Keratinocyte (primary cell): Measurements from ENCODE around the gene ETFB. TPM values are rescaled to one million over a fixed set of nuclear protein-coding genes. Genes with fewer than 3 reads are reported as not detected.

ENCODE experiments used
- DNase-seq: peaks from one replicate; pipeline ENCODE4 v3.0.0-alpha.2; 2011; ENCODE audit warnings: low read depth, missing footprints, low spot score
- FAIRE-seq: peaks from 2 replicates; lab custom pipeline; 2011; peaks lifted over from hg19 to GRCh38; lab: Jason Lieb, UNC
- H2AFZ ChIP-seq: 2 replicates; pipeline ENCODE4 v1.6.0; 2012; ENCODE audit warnings: low read length, control low read depth, inconsistent platforms; ENCODE audit not compliant: control insufficient read depth
- H3K27ac ChIP-seq: 2 replicates; pipeline ENCODE4 v1.5.1; 2011; ENCODE audit warnings: low read length; ENCODE audit not compliant: control insufficient read depth, insufficient read depth
- H3K27me3 ChIP-seq: 3 replicates; pipeline ENCODE4 v1.6.0; 2011; ENCODE audit warnings: low read length; ENCODE audit not compliant: control insufficient read depth, insufficient read depth; ENCODE audit errors: extremely low read depth
- H3K36me3 ChIP-seq, 2 experiments: 2 replicates in 1 of 2; 3 replicates in 1 of 2; pipeline ENCODE4 v1.5.1; 2011; ENCODE audit warnings: low read length in 2 of 2, mild to moderate bottlenecking in 1 of 2; ENCODE audit not compliant: control insufficient read depth in 2 of 2, insufficient read depth in 2 of 2; ENCODE audit errors: extremely low read depth in 1 of 2
- H3K4me1 ChIP-seq: 3 replicates; pipeline ENCODE4 v1.5.1; 2011; ENCODE audit warnings: low read length; ENCODE audit not compliant: control insufficient read depth, insufficient read depth; ENCODE audit errors: extremely low read depth
- H3K4me2 ChIP-seq: 3 replicates; pipeline ENCODE4 v1.6.0; 2011; ENCODE audit warnings: low read depth, low read length; ENCODE audit not compliant: control insufficient read depth, insufficient read depth; ENCODE audit errors: extremely low read depth
- H3K4me3 ChIP-seq, 3 experiments: fragments of 200-600 bp in 1 of 3; sonication (generic) in 1 of 3; 2 replicates in 2 of 3; 3 replicates in 1 of 3; pipeline ENCODE4 v1.5.1; 2011 to 2016; ENCODE audit warnings: low read length in 3 of 3, mild to moderate bottlenecking in 3 of 3, control low read depth in 2 of 3, inconsistent platforms in 1 of 3, low read depth in 1 of 3, mixed read lengths in 1 of 3, mixed run types in 1 of 3, moderate library complexity in 1 of 3; ENCODE audit not compliant: control insufficient read depth in 2 of 3, insufficient read depth in 2 of 3; ENCODE audit errors: extremely low read depth in 1 of 3
- H3K79me2 ChIP-seq: 2 replicates; pipeline ENCODE4 v1.6.0; 2012; ENCODE audit warnings: low read length; ENCODE audit not compliant: control insufficient read depth, insufficient read depth
- H3K9ac ChIP-seq: 3 replicates; pipeline ENCODE4 v1.6.0; 2011; ENCODE audit warnings: low read length; ENCODE audit not compliant: control insufficient read depth, insufficient read depth; ENCODE audit errors: extremely low read depth
- H3K9me1 ChIP-seq: 3 replicates; pipeline ENCODE4 v1.6.0; 2011; ENCODE audit warnings: low read length; ENCODE audit not compliant: control insufficient read depth, insufficient read depth; ENCODE audit errors: extremely low read depth
- H3K9me3 ChIP-seq: 2 replicates; pipeline ENCODE4 v1.5.1; 2012; ENCODE audit warnings: low read depth, low read length; ENCODE audit not compliant: control insufficient read depth
- H4K20me1 ChIP-seq: 3 replicates; pipeline ENCODE4 v1.6.0; 2011; ENCODE audit warnings: low read length; ENCODE audit not compliant: control insufficient read depth, insufficient read depth; ENCODE audit errors: extremely low read depth
- CTCF ChIP-seq, 3 experiments: IDR thresholded peaks in 1 of 3; conservative IDR thresholded peaks in 1 of 3; optimal IDR thresholded peaks in 1 of 3; 2 replicates in 2 of 3; 3 replicates in 1 of 3; pipeline versions ENCODE3 to v1.5.1; 2011; ENCODE audit warnings: low read length in 3 of 3, mild to moderate bottlenecking in 3 of 3, moderate library complexity in 2 of 3, control low read depth in 1 of 3, inconsistent platforms in 1 of 3; ENCODE audit not compliant: insufficient read depth in 2 of 3; ENCODE audit errors: extremely low read depth in 1 of 3
- EZH2 ChIP-seq: IDR thresholded peaks from one replicate; pipeline ENCODE4 v1.6.1; 2012; ENCODE audit warnings: inconsistent platforms, mild to moderate bottlenecking, low read length, moderate library complexity
- dilution Hi-C: fragments of 300-500 bp; cut with MboI; formaldehyde crosslinking; loops from one replicate; pipeline ENCODE4 v1.7.0; 2020; ENCODE audit warnings: low sequenced_read_pairs; ENCODE audit not compliant: extremely low pct_ligation_motif_present
- polyA minus RNA-seq, 3 experiments: library from RNA; depleted of rRNA, polyadenylated mRNA; stranded (reverse); fragments of >200 nt; gene quantifications; 1 replicate in 1 of 3; 2 replicates in 1 of 3; 3 replicates in 1 of 3; pipeline ENCODE4 v1.2.3, GENCODE V29; 2011
- polyA plus RNA-seq, 5 experiments: library from polyadenylated mRNA; depleted of rRNA in 3 of 5; stranded (reverse) in 3 of 5; stranded (forward) in 1 of 5; unstranded in 1 of 5; fragments of >200 nt; gene quantifications; 1 replicate in 1 of 5; 2 replicates in 3 of 5; 3 replicates in 1 of 5; pipeline versions ENCODE4 v1.2.1 to v1.2.3, GENCODE V29; 2011 to 2012; ENCODE audit warnings: missing spikeins in 2 of 5, low read depth in 1 of 5, low replicate concordance in 1 of 5

The ETFB gene
- polyA plus RNA-seq (95.2 to 115 TPM (median 102 TPM) in 3 replicates), polyA minus RNA-seq (40.9 to 102 TPM (median 50.5 TPM) in 3 replicates)
- polyA plus RNA-seq (2011; ENCODE audit: low read depth), result 88.1 TPM
- 44.3 and 120 TPM in 2 replicates for polyA plus RNA-seq (2011; cell fraction: cytosol; rRNA removed)
- 63.2 and 70.5 TPM in 2 replicates for polyA plus RNA-seq (2011; cell fraction: nucleus; rRNA removed)
- 64.1 and 127 TPM in 2 replicates for polyA plus RNA-seq (2012; ENCODE audit: low replicate concordance)
- polyA minus RNA-seq (2011; cell fraction: cytosol; rRNA and poly(A)+ RNA removed), result 108 TPM
- polyA minus RNA-seq (2011; cell fraction: nucleus; rRNA and poly(A)+ RNA removed), result 13.9 and 22.8 TPM in 2 replicates

- H3K4me3 ChIP-seq, result peak within 1 kb of the TSS; percentile 54 to 90 (median 88)
- DNase-seq, result no peak
- H2AFZ ChIP-seq, result peak within 1 kb of the TSS; percentile 89
- H3K9ac ChIP-seq, result peak within 1 kb of the TSS; percentile 88
- H3K79me2 ChIP-seq, result peaks cover 16% of the 10 kb centered on the region
- H3K36me3 ChIP-seq, result no peaks in the 10 kb centered on the region
- dilution Hi-C loops, result no loop called here
- FAIRE-seq, result no peak
- H3K4me2 ChIP-seq, result peak within 1 kb of the TSS; percentile 98
- H3K9me3 ChIP-seq, result no peaks in the 10 kb centered on the region
- H3K9me1 ChIP-seq, result no peaks in the 10 kb centered on the region
- H3K4me1 ChIP-seq, result peaks cover 21% of the 10 kb centered on the region
- no peak for TF ChIP-seq EZH2
- peak in 1 of 3 experiments; percentile 4 for TF ChIP-seq CTCF (optimal IDR thresholded peaks at IDR 0.05 in 1 of 3, IDR thresholded peaks at IDR 0.05 in 1 of 3, conservative IDR thresholded peaks at IDR 0.05 in 1 of 3; ENCODE audit: extremely low read depth in 1 of 3, insufficient read depth in 2 of 3, low read length in 3 of 3)
- peak within 1 kb of the TSS; percentile 89 for H3K27ac ChIP-seq
- no peaks in the 10 kb centered on the region for H3K27me3 ChIP-seq
- H4K20me1 ChIP-seq, result peaks cover 4% of the 10 kb centered on the region
Measured at GRCh38 chr19:51365965-51366388, at the start of gene ETFB. ETFB (minus strand) TSS chr19:51366388; CDS start chr19:51366326, 62 bp downstream.

- no peak overlapping the region for H3K4me3 ChIP-seq
- no peak overlapping the region for H3K27ac ChIP-seq
- no peaks in the 10 kb centered on the region for H3K79me2 ChIP-seq
- DNase-seq, result no peak
- no peaks in the 10 kb centered on the region for H3K27me3 ChIP-seq
- no peaks in the 10 kb centered on the region for H4K20me1 ChIP-seq
- H3K9me1 ChIP-seq, result no peaks in the 10 kb centered on the region
- no peaks in the 10 kb centered on the region for H3K9me3 ChIP-seq
- dilution Hi-C loops, result no loop called here
- no peak overlapping the region for H3K4me2 ChIP-seq
- no peaks in the 10 kb centered on the region for H3K36me3 ChIP-seq
- FAIRE-seq, result no peak
- no peak overlapping the region for H2AFZ ChIP-seq
- TF ChIP-seq CTCF (optimal IDR thresholded peaks at IDR 0.05 in 1 of 3, IDR thresholded peaks at IDR 0.05 in 1 of 3, conservative IDR thresholded peaks at IDR 0.05 in 1 of 3; ENCODE audit: extremely low read depth in 1 of 3, insufficient read depth in 2 of 3, low read length in 3 of 3) (no peak), EZH2 (no peak)
- no peak overlapping the region for H3K9ac ChIP-seq
- H3K4me1 ChIP-seq, result no peaks in the 10 kb centered on the region
Measured at GRCh38 chr19:51415187-51415586, 49.0 kb upstream of the ETFB start.
